ENCODE data around the gene AKT1. TPM values are rescaled to one million over a fixed set of nuclear protein-coding genes. Genes with fewer than 3 reads are reported as not detected.

The AKT1 gene
- total RNA-seq, 1 donor from 2014 or later, result 123 TPM

GRCh38 chr14:104776481-104776880, 19.1 kb downstream of the AKT1 start:
- no peak for DNase-seq (ENCODE audit: extremely low spot score, unreplicated experiment)
- no peaks in the 10 kb centered on the region for H3K9me3 Mint-ChIP-seq
- no peaks in the 10 kb centered on the region for H3K36me3 Mint-ChIP-seq
- H3K4me1 Mint-ChIP-seq (ENCODE audit: unreplicated experiment), result no peaks in the 10 kb centered on the region
- no peak overlapping the region for H3K4me3 Mint-ChIP-seq
- no peaks in the 10 kb centered on the region for H3K27me3 Mint-ChIP-seq
- H3K27ac Mint-ChIP-seq, result no peak overlapping the region
- TF ChIP-seq CTCF (conservative IDR thresholded peaks at IDR 0.05), result no peak

DNA sequence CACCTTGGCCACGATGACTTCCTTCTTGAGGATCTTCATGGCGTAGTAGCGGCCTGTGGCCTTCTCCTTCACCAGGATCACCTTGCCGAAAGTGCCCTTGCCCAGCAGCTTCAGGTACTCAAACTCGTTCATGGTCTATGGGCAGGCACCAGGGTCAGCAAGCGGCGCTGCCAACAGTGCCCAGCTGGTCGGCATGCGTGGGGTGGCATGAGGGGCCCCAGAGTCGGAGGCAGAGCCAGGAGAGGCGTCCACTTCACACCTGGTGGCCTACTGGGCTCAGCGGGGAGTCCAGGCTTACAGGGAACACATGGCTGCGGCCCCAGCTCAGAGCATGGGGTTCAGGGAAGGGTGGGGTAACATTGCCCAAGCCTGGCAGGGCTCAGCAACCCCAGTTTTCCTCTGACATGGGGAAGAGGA, 20.5 kb downstream of the AKT1 start:
- peaks cover 6% of the 10 kb centered on the region for H3K4me1 Mint-ChIP-seq (ENCODE audit: unreplicated experiment)
- no peaks in the 10 kb centered on the region for H3K27me3 Mint-ChIP-seq
- no peak overlapping the region for H3K4me3 Mint-ChIP-seq
- DNase-seq (ENCODE audit: extremely low spot score, unreplicated experiment), result no peak
- no peak overlapping the region for H3K27ac Mint-ChIP-seq
- H3K36me3 Mint-ChIP-seq, result peaks cover 6% of the 10 kb centered on the region
- H3K9me3 Mint-ChIP-seq, result no peaks in the 10 kb centered on the region
- TF ChIP-seq CTCF (conservative IDR thresholded peaks at IDR 0.05), result no peak

- H3K4me3 Mint-ChIP-seq, result no peak overlapping the region
- no peak for DNase-seq (ENCODE audit: extremely low spot score, unreplicated experiment)
- peaks cover 9% of the 10 kb centered on the region for H3K36me3 Mint-ChIP-seq
- H3K4me1 Mint-ChIP-seq (ENCODE audit: unreplicated experiment), result peaks cover 11% of the 10 kb centered on the region
- H3K9me3 Mint-ChIP-seq, result no peaks in the 10 kb centered on the region
- TF ChIP-seq CTCF (conservative IDR thresholded peaks at IDR 0.05), result no peak
- no peaks in the 10 kb centered on the region for H3K27me3 Mint-ChIP-seq
- H3K27ac Mint-ChIP-seq, result no peak overlapping the region
Measured at GRCh38 chr14:104774453-104775072, 21.0 kb downstream of the AKT1 start.

GRCh38 chr14:104773505-104774452, 21.8 kb downstream of the AKT1 start:
- peaks cover 9% of the 10 kb centered on the region for H3K36me3 Mint-ChIP-seq
- H3K4me3 Mint-ChIP-seq, result no peak overlapping the region
- H3K4me1 Mint-ChIP-seq (ENCODE audit: unreplicated experiment), result peaks cover 19% of the 10 kb centered on the region
- TF ChIP-seq CTCF (conservative IDR thresholded peaks at IDR 0.05), result no peak
- H3K27ac Mint-ChIP-seq, result no peak overlapping the region
- DNase-seq (ENCODE audit: extremely low spot score, unreplicated experiment), result no peak
- H3K9me3 Mint-ChIP-seq, result no peaks in the 10 kb centered on the region
- no peaks in the 10 kb centered on the region for H3K27me3 Mint-ChIP-seq

GRCh38 chr14:104772707-104773504, 22.6 kb downstream of the AKT1 start:
- Mint-ChIP-seq H3K27me3 (no peaks in the 10 kb centered on the region), H3K4me1 (ENCODE audit: unreplicated experiment) (peaks cover 19% of the 10 kb centered on the region), H3K27ac (no peak overlapping the region), H3K9me3 (no peaks in the 10 kb centered on the region), H3K4me3 (no peak overlapping the region), H3K36me3 (peaks cover 9% of the 10 kb centered on the region)
- TF ChIP-seq CTCF (conservative IDR thresholded peaks at IDR 0.05), result no peak
- no peak for DNase-seq (ENCODE audit: extremely low spot score, unreplicated experiment)
